GM19438 (cell line): ENCODE data around the gene SLC41A3.
"Not testable (repeated sequence)": the region's sequence is repeated elsewhere in the genome, so short reads cannot be mapped to it uniquely, and the experiment has no call there.

Source experiments
- ATAC-seq: cut with Tn5 transposase; IDR thresholded peaks from one replicate; pipeline ENCODE4 v1.9.1; 2021; ENCODE audit warnings: low read depth; ENCODE audit not compliant: unreplicated experiment

The SLC41A3 gene

GRCh38 chr3:126013751-126014156 is 70.2 kb downstream of the SLC41A3 start:
- ATAC-seq: no peak

- ATAC-seq: no peak
Measured at GRCh38 chr3:126009181-126009580, 74.7 kb downstream of the SLC41A3 start.

GRCh38 chr3:126008219-126008618 is 75.7 kb downstream of the SLC41A3 start:
- no peak for ATAC-seq

- ATAC-seq: no peak
Measured at GRCh38 chr3:126005951-126006350, 78.0 kb downstream of the SLC41A3 start.

- ATAC-seq: no peak
Measured at GRCh38 chr3:126004692-126005091, 79.2 kb downstream of the SLC41A3 start.

GRCh38 chr3:126004217-126004616 is 79.7 kb downstream of the SLC41A3 start:
- no peak for ATAC-seq

- ATAC-seq: no peak
Measured at GRCh38 chr3:126003447-126004190, 80.3 kb downstream of the SLC41A3 start.

GRCh38 chr3:126002189-126002588 is 81.7 kb downstream of the SLC41A3 start:
- no peak for ATAC-seq

- ATAC-seq: not testable (repeated sequence)
Measured at GRCh38 chr3:125996751-125997150, 87.2 kb downstream of the SLC41A3 start.

- ATAC-seq: peak; percentile 95
Measured at GRCh38 chr3:125990253-125990970, 93.5 kb downstream of the SLC41A3 start.

GRCh38 chr3:125984951-125985350 is 99.0 kb downstream of the SLC41A3 start:
- ATAC-seq: not testable (repeated sequence)

GRCh38 chr3:125977104-125977503 is 106.8 kb downstream of the SLC41A3 start:
- not testable (repeated sequence) for ATAC-seq

GRCh38 chr3:125976003-125976390 is 107.9 kb downstream of the SLC41A3 start:
- not testable (repeated sequence) for ATAC-seq

- not testable (repeated sequence) for ATAC-seq
Measured at GRCh38 chr3:125975245-125976002, 108.5 kb downstream of the SLC41A3 start.

GRCh38 chr3:125971997-125972944 is 111.7 kb downstream of the SLC41A3 start:
- ATAC-seq: peak; percentile 79

GRCh38 chr3:125968701-125969592 is 115.0 kb downstream of the SLC41A3 start, which contains the start of gene ROPN1B:
Gene ROPN1B (plus strand): TSS chr3:125969178. CDS start chr3:125972055, 2,877 bp downstream.
- ATAC-seq: not testable (repeated sequence)

GRCh38 chr3:125968121-125968520 is 115.8 kb downstream of the SLC41A3 start:
- not testable (repeated sequence) for ATAC-seq

GRCh38 chr3:125967156-125967555 is 116.8 kb downstream of the SLC41A3 start:
- ATAC-seq: no peak

GRCh38 chr3:125965505-125965904 is 118.4 kb downstream of the SLC41A3 start:
- no peak for ATAC-seq
